Kidney (tissue), 14 donors: Measurements from ENCODE around the gene LRRC75A. TPM values are rescaled to one million over a fixed set of nuclear protein-coding genes. Genes with fewer than 3 reads are reported as not detected.

Experiments used
- DNase-seq, 5 donors: peaks; one replicate each; pipeline ENCODE4 v3.0.0-alpha.2; 2013 to 2020
- FAIRE-seq: peaks from 2 replicates; lab custom pipeline; 2012; peaks lifted over from hg19 to GRCh38; lab: Jason Lieb, UNC
- H3K27ac ChIP-seq, 2 donors: one replicate each; pipeline ENCODE4 v1.7.0; 2013; ENCODE audit warnings: low read depth in 2 of 2, low read length in 2 of 2, inconsistent platforms in 1 of 2
- H3K27me3 ChIP-seq: one replicate; pipeline ENCODE4 v1.7.1; 2013; ENCODE audit warnings: low read length, inconsistent platforms; ENCODE audit not compliant: control insufficient read depth, insufficient read depth
- H3K36me3 ChIP-seq, 3 donors: one replicate each; pipeline versions ENCODE4 v1.7.0 to v1.7.1; 2013; ENCODE audit warnings: low read length in 3 of 3, control low read depth in 1 of 3, inconsistent platforms in 1 of 3; ENCODE audit not compliant: insufficient read depth in 3 of 3, control insufficient read depth in 2 of 3
- H3K4me1 ChIP-seq, 3 donors: one replicate each; pipeline versions ENCODE4 v1.7.0 to v1.7.1; 2013; ENCODE audit warnings: low read length in 3 of 3, inconsistent platforms in 1 of 3, low read depth in 1 of 3; ENCODE audit not compliant: control insufficient read depth in 2 of 3, insufficient read depth in 2 of 3
- H3K4me3 ChIP-seq, 3 donors: one replicate each; pipeline versions ENCODE4 v1.7.0 to v1.8.1; 2013; ENCODE audit warnings: low read length in 3 of 3, control low read depth in 1 of 3, inconsistent platforms in 1 of 3
- H3K9ac ChIP-seq, 3 donors: one replicate each; pipeline versions ENCODE4 v1.7.0 to v1.7.1; 2013; ENCODE audit warnings: low read length in 3 of 3, control low read depth in 1 of 3, inconsistent platforms in 1 of 3
- H3K9me3 ChIP-seq, 3 donors: one replicate each; pipeline versions ENCODE4 v1.7.0 to v1.7.1; 2013; ENCODE audit warnings: low read length in 3 of 3, control low read depth in 1 of 3, inconsistent platforms in 1 of 3; ENCODE audit not compliant: control insufficient read depth in 2 of 3, insufficient read depth in 1 of 3
- CTCF ChIP-seq: IDR thresholded peaks from 3 replicates; pipeline ENCODE4 v1.5.1; 2012; ENCODE audit warnings: mild to moderate bottlenecking, moderate library complexity, borderline replicate concordance; ENCODE audit not compliant: insufficient read depth; ENCODE audit errors: extremely low read depth
- intact Hi-C: fragments of 100-400 bp; cut with DNase I; formaldehyde crosslinking; loops from one replicate; pipeline ENCODE4 v1.11.1; 2022
- polyA plus RNA-seq: library from polyadenylated mRNA; stranded (reverse); fragments of 350-450 nt; fragmentation: Illumina TruSeq; extraction: RNeasy Lipid Tissue Mini Kit (QIAGEN cat#74804); gene quantifications from one replicate; pipeline ENCODE4 v1.2.3, GENCODE V29; 2014; ENCODE audit warnings: low read depth, low replicate concordance; ENCODE audit not compliant: insufficient read depth
- total RNA-seq: library from RNA; stranded (reverse); fragmentation: NEBNext Ultra II Directional; extraction: Animal tissue kit (Norgen Biotek cat#: 25700); gene quantifications from one replicate; pipeline ENCODE4 v1.2.1, GENCODE V29; 2021
- donor health status: control.
- donor health status: control.
- donor health status: control.
- donor health status: control.
- donor health status: control.
- donor health status: DM: yes; HTN: yes; CAD: no.
- donor health status: Normal renal cell carcinoma (clear cell type).

Gene LRRC75A
- total and polyA plus RNA-seq, 2 donors from 2014 or later: 2.5 to 2.6 TPM

- DNase-seq: no peak
- intact Hi-C loops: no loop called here
- TF ChIP-seq CTCF: no peak
- no peak for FAIRE-seq
- no peaks in the 10 kb centered on the region for H3K27me3 ChIP-seq
- H3K36me3 ChIP-seq: no peaks in the 10 kb centered on the region
- H3K27ac ChIP-seq: no peak overlapping the region
- H3K9me3 ChIP-seq: no peaks in the 10 kb centered on the region
- H3K4me1 ChIP-seq: peaks cover 0 to 2% (median 0%) of the 10 kb centered on the region in 3 donors
- H3K4me3 ChIP-seq: no peak overlapping the region
- H3K9ac ChIP-seq: no peak overlapping the region
These were observed 5.0 kb upstream of the LRRC75A start for GRCh38 chr17:16496820-16497489.

- FAIRE-seq: no peak
These were observed 4.2 kb upstream of the LRRC75A start for GRCh38 chr17:16495980-16496819.

GRCh38 chr17:16495561-16495960 is 3.6 kb upstream of the LRRC75A start:
- no peaks in the 10 kb centered on the region for H3K9me3 ChIP-seq
- H3K4me1 ChIP-seq: peaks cover 0 to 10% (median 0%) of the 10 kb centered on the region in 3 donors
- H3K27ac ChIP-seq: no peak overlapping the region
- H3K4me3 ChIP-seq: no peak overlapping the region
- no peak for DNase-seq
- no peak for FAIRE-seq
- no peak overlapping the region for H3K9ac ChIP-seq
- no peaks in the 10 kb centered on the region for H3K36me3 ChIP-seq
- H3K27me3 ChIP-seq: no peaks in the 10 kb centered on the region
- intact Hi-C loops: no loop called here
- no peak for TF ChIP-seq CTCF

More at GRCh38 chr17:16495980-16496819, 4.2 kb upstream of the LRRC75A start:
- H3K9ac ChIP-seq: no peak overlapping the region
- no peak for TF ChIP-seq CTCF
- no peaks in the 10 kb centered on the region for H3K27me3 ChIP-seq
- no peak for DNase-seq
- H3K36me3 ChIP-seq: no peaks in the 10 kb centered on the region
- peaks cover 0 to 4% (median 0%) of the 10 kb centered on the region in 3 donors for H3K4me1 ChIP-seq
- H3K27ac ChIP-seq: no peak overlapping the region
- no peak overlapping the region for H3K4me3 ChIP-seq
- intact Hi-C loops: no loop called here
- no peaks in the 10 kb centered on the region for H3K9me3 ChIP-seq
